Panc1 (cell line): ENCODE results near the gene HSPA4L. TPM values are rescaled to one million over a fixed set of nuclear protein-coding genes. Genes with fewer than 3 reads are reported as not detected.

Experiments
- ATAC-seq: fragments of 200-7000 bp; cut with Tn5 transposase; 2 replicates; pipeline ENCODE4 v1.9.1; 2020; ENCODE audit warnings: mild to moderate bottlenecking, moderate library complexity
- BruUV-seq: library from RNA; stranded (reverse); fragments of 400-500 nt; replicated peaks from 2 replicates; lab custom pipeline; 2021; lab: Mats Ljungman, UMichigan
- CTCF ChIA-PET: fragments of 300-600 bp; sonication (Branson Sonifier 250); formaldehyde crosslinking; loops from one replicate; lab custom pipeline; 2022; ENCODE audit warnings: antibody characterized with exemption; lab: Charles Lee
- POLR2A ChIA-PET: fragments of 300-600 bp; sonication (Branson Sonifier 250); formaldehyde crosslinking; loops from one replicate; lab custom pipeline; 2022; ENCODE audit warnings: antibody characterized with exemption; lab: Charles Lee
- DNase-seq: peaks from one replicate; pipeline ENCODE4 v3.0.0-alpha.2; 2010; ENCODE audit warnings: low read depth, low spot score
- H3K27ac ChIP-seq: 2 replicates; pipeline ENCODE4 v1.5.1; 2011; ENCODE audit warnings: mild to moderate bottlenecking, low read length, inconsistent platforms
- H3K27me3 ChIP-seq: fragments of 200-500 bp; sonication (Bioruptor generic); 2 replicates; pipeline ENCODE4 v1.6.0; 2014; ENCODE audit warnings: low read length, inconsistent platforms; ENCODE audit not compliant: control insufficient read depth, insufficient read depth
- H3K36me3 ChIP-seq: fragments of 200-500 bp; sonication (Bioruptor generic); 2 replicates; pipeline ENCODE4 v1.5.1; 2014; ENCODE audit warnings: inconsistent platforms, mild to moderate bottlenecking, low read length, moderate library complexity; ENCODE audit not compliant: control insufficient read depth, insufficient read depth
- H3K4me1 ChIP-seq: 2 replicates; pipeline ENCODE4 v1.5.1; 2011; ENCODE audit warnings: inconsistent platforms, mild to moderate bottlenecking, low read length, moderate library complexity; ENCODE audit not compliant: control insufficient read depth, insufficient read depth
- H3K4me3 ChIP-seq, 2 experiments: 2 replicates each; pipeline ENCODE4 v1.5.1; 2011 to 2012; ENCODE audit warnings: low read depth in 2 of 2, low read length in 2 of 2, mild to moderate bottlenecking in 2 of 2, inconsistent platforms in 1 of 2, moderate library complexity in 1 of 2
- H3K9me3 ChIP-seq: fragments of 200-500 bp; sonication (Bioruptor generic); 2 replicates; pipeline ENCODE4 v1.5.1; 2014; ENCODE audit warnings: low read depth, mild to moderate bottlenecking, inconsistent platforms, low read length, moderate library complexity; ENCODE audit not compliant: control insufficient read depth, insufficient read depth
- CTCF ChIP-seq: fragments of 450-650 bp; IDR thresholded peaks from 2 replicates; pipeline ENCODE4 v1.5.1; 2017; ENCODE audit warnings: mild to moderate bottlenecking
- POLR2AphosphoS5 ChIP-seq: IDR thresholded peaks from 2 replicates; pipeline ENCODE4 v1.6.1; 2012; ENCODE audit warnings: mild to moderate bottlenecking, low read depth, low read length, moderate library complexity
- REST ChIP-seq, 2 experiments: IDR thresholded peaks; 2 replicates each; pipeline ENCODE4 v1.6.1; 2011 to 2012; ENCODE audit warnings: low read depth in 2 of 2, control low read depth in 1 of 2, low read length in 1 of 2, mild to moderate bottlenecking in 1 of 2, moderate library complexity in 1 of 2; ENCODE audit not compliant: insufficient read depth in 1 of 2
- SIN3A ChIP-seq: IDR thresholded peaks from 2 replicates; pipeline ENCODE4 v1.6.1; 2012; ENCODE audit warnings: low read depth, mild to moderate bottlenecking, low read length, moderate library complexity, borderline replicate concordance; ENCODE audit not compliant: insufficient read depth
- TCF7L2 ChIP-seq: IDR thresholded peaks from 2 replicates; pipeline ENCODE4 v1.6.1; 2011; ENCODE audit warnings: mild to moderate bottlenecking, low read depth, low read length, inconsistent platforms
- in situ Hi-C: cut with HindIII; loops from 2 replicates; pipeline ENCODE4 v1.10.0; 2016; ENCODE audit warnings: low sequenced_read_pairs, low pct_unique_long_range_greater_than_20kb
- intact Hi-C: fragments of 100-400 bp; cut with micrococcal nuclease; formaldehyde crosslinking; loops from one replicate; pipeline ENCODE4 v1.10.0; 2022; ENCODE audit not compliant: unreplicated experiment
- total RNA-seq: library from RNA; stranded (reverse); gene quantifications from one replicate; pipeline ENCODE4 v1.2.1, GENCODE V29; 2021; ENCODE audit not compliant: unreplicated experiment

HSPA4L gene
- total RNA-seq, 1 experiment from 2014 or later, result 21.5 TPM

- Histone ChIP-seq H3K4me3 (no peak overlapping the region), H3K9me3 (no peaks in the 10 kb centered on the region), H3K36me3 (no peaks in the 10 kb centered on the region), H3K27me3 (no peaks in the 10 kb centered on the region), H3K27ac (no peak overlapping the region), H3K4me1 (peaks cover 4% of the 10 kb centered on the region; the same call in 1 of the 2 replicates)
- intact Hi-C loops, result no loop called here
- TF ChIP-seq CTCF (no peak), REST (IDR thresholded peaks at IDR 0.05; ENCODE audit: insufficient read depth in 1 of 2, low read depth in 2 of 2, low read length in 1 of 2) (no peak), SIN3A (no peak), TCF7L2 (no peak), POLR2AphosphoS5 (no peak)
- no peak for DNase-seq
- no peak for ATAC-seq
- in situ Hi-C loops, result no loop called here
- ChIA-PET POLR2A (no interaction called here), CTCF (no interaction called here)
- no TSS peak for BruUV-seq
Observed at GRCh38 chr4:127870281-127870680, 88.2 kb downstream of the HSPA4L start.

- TF ChIP-seq REST (IDR thresholded peaks at IDR 0.05; ENCODE audit: insufficient read depth in 1 of 2, low read depth in 2 of 2, low read length in 1 of 2) (no peak), SIN3A (no peak), CTCF (no peak), POLR2AphosphoS5 (no peak), TCF7L2 (no peak)
- POLR2A ChIA-PET, result no interaction called here
- no peaks in the 10 kb centered on the region for H3K36me3 ChIP-seq
- intact Hi-C loops (no loop called here), in situ Hi-C loops (no loop called here)
- H3K27me3 ChIP-seq, result no peaks in the 10 kb centered on the region
- CTCF ChIA-PET, result interaction anchor here (0.6 kb wide), 1 partner anchor 21 kb away, joined by 3 read pairs; no protein-coding TSS in a partner anchor
- ATAC-seq (peak; percentile 48; the same call in 1 of the 2 replicates), DNase-seq (no peak)
- no peak overlapping the region for H3K27ac ChIP-seq
- no peak overlapping the region for H3K4me3 ChIP-seq
- H3K9me3 ChIP-seq, result no peaks in the 10 kb centered on the region
- H3K4me1 ChIP-seq, result peaks cover 4% of the 10 kb centered on the region; the same call in 1 of the 2 replicates
- no TSS peak for BruUV-seq
Observed at GRCh38 chr4:127870688-127871087, 88.6 kb downstream of the HSPA4L start.
